K562 (cell line): ENCODE results near the gene CXCL17. TPM values are rescaled to one million over a fixed set of nuclear protein-coding genes. Genes with fewer than 3 reads are reported as not detected.

ENCODE experiments used
- ATAC-seq: fragments of 200-7000 bp; cut with Tn5 transposase; 3 replicates; pipeline ENCODE4 v1.9.1; 2020; ENCODE audit warnings: moderate library complexity
- BruUV-seq: library from RNA; stranded (reverse); fragments of 400-500 nt; replicated peaks from 2 replicates; lab custom pipeline; 2021; lab: Mats Ljungman, UMichigan
- CTCF ChIA-PET: fragments of 300-600 bp; formaldehyde crosslinking; extraction: SDS; loops from one replicate; lab custom pipeline; 2021; ENCODE audit warnings: low intra/inter-chr PET ratio; lab: Yijun Ruan, JAX
- POLR2A ChIA-PET: fragments of 300-600, 350-650 bp; sonication (Branson Sonifier 250); formaldehyde crosslinking; extraction: SDS; loops from one replicate; lab custom pipeline; 2021; ENCODE audit warnings: antibody characterized with exemption, inconsistent platforms; lab: Yijun Ruan, JAX
- DNase-seq, 4 experiments: peaks; one replicate each; pipeline versions ENCODE4 v3.0.0 to v3.0.0-alpha.2; 2011 to 2018; ENCODE audit warnings: low spot score in 3 of 4, mixed read lengths in 3 of 4; ENCODE audit errors: extremely low read depth in 1 of 4
- FAIRE-seq: peaks from 2 replicates; lab custom pipeline; 2011; peaks lifted over from hg19 to GRCh38; lab: Jason Lieb, UNC
- H2AFZ ChIP-seq: 2 replicates; pipeline ENCODE4 v1.6.0; 2011; ENCODE audit warnings: low read depth, low read length, control low read depth, inconsistent platforms
- H3K27ac ChIP-seq: fragments of 200-600 bp; 3 replicates; pipeline ENCODE4 v1.8.0; 2011; ENCODE audit warnings: low read depth, mild to moderate bottlenecking, control low read depth, inconsistent platforms, low read length, moderate library complexity, mixed read lengths; ENCODE audit errors: extremely low read depth
- H3K27me3 ChIP-seq, 2 experiments: fragments of 300-600 bp in 1 of 2; 2 replicates in 1 of 2; 3 replicates in 1 of 2; pipeline versions ENCODE4 v1.6.0 to v1.8.0; 2011; ENCODE audit warnings: inconsistent platforms in 2 of 2, low read length in 2 of 2, mild to moderate bottlenecking in 1 of 2, mixed read lengths in 1 of 2, moderate library complexity in 1 of 2; ENCODE audit not compliant: control insufficient read depth in 2 of 2, insufficient read depth in 2 of 2
- H3K36me3 ChIP-seq: fragments of 300-600 bp; 3 replicates; pipeline ENCODE4 v1.8.0; 2011; ENCODE audit warnings: mild to moderate bottlenecking, low read length, inconsistent platforms; ENCODE audit not compliant: control insufficient read depth, insufficient read depth
- H3K4me1 ChIP-seq, 2 experiments: fragments of 200-600 bp in 1 of 2; replicated peaks in 1 of 2; 2 replicates in 1 of 2; 3 replicates in 1 of 2; pipeline versions ENCODE4 v1.5.1 to v1.8.0; 2011; ENCODE audit warnings: inconsistent platforms in 2 of 2, low read length in 2 of 2, mild to moderate bottlenecking in 1 of 2, mixed read lengths in 1 of 2, moderate library complexity in 1 of 2; ENCODE audit not compliant: control insufficient read depth in 2 of 2, insufficient read depth in 2 of 2
- H3K4me2 ChIP-seq: 2 replicates; pipeline ENCODE4 v1.6.1; 2011; ENCODE audit warnings: low read length, control low read depth, inconsistent platforms, mixed read lengths; ENCODE audit not compliant: insufficient read depth
- H3K4me3 ChIP-seq: fragments of 200-600 bp; sonication (generic), shearing (Covaris generic); 2 replicates; pipeline ENCODE4 v1.5.1; 2016; ENCODE audit warnings: control low read depth, inconsistent platforms
- H3K79me2 ChIP-seq: fragments of 200-600 bp; 3 replicates; pipeline ENCODE4 v1.8.0; 2011; ENCODE audit warnings: low read length, inconsistent platforms; ENCODE audit not compliant: control insufficient read depth, insufficient read depth
- H3K9ac ChIP-seq, 2 experiments: 2 replicates each; pipeline versions ENCODE4 v1.6.0 to v1.6.1; 2011; ENCODE audit warnings: low read depth in 2 of 2, low read length in 2 of 2, control low read depth in 1 of 2, inconsistent platforms in 1 of 2, mild to moderate bottlenecking in 1 of 2, mixed read lengths in 1 of 2; ENCODE audit not compliant: insufficient read depth in 1 of 2
- H3K9me1 ChIP-seq: one replicate; pipeline ENCODE4 v1.6.0; 2011; ENCODE audit warnings: inconsistent platforms, mild to moderate bottlenecking, low read length, moderate library complexity; ENCODE audit not compliant: control insufficient read depth, insufficient read depth
- H3K9me3 ChIP-seq: replicated peaks from 2 replicates; pipeline ENCODE4 v1.5.1; 2011; ENCODE audit warnings: low read depth, low read length, inconsistent platforms; ENCODE audit not compliant: control insufficient read depth, insufficient read depth
- H4K20me1 ChIP-seq: replicated peaks from 2 replicates; pipeline ENCODE4 v1.6.1; 2011; ENCODE audit warnings: low read length, inconsistent platforms, mixed read lengths; ENCODE audit not compliant: control insufficient read depth, insufficient read depth
- ARID3A ChIP-seq: IDR thresholded peaks from 2 replicates; pipeline ENCODE4 v1.6.1; 2012; ENCODE audit warnings: low read depth, low read length, improper control_type of control experiment, borderline replicate concordance
- ILK ChIP-seq: fragments of 450-650 bp; IDR thresholded peaks from 2 replicates; pipeline ENCODE4 v1.6.1; 2016; ENCODE audit warnings: missing genetic modification characterization, low read depth, mild to moderate bottlenecking, missing compliant biosample characterization, moderate library complexity, borderline replicate concordance
- XRCC3 ChIP-seq: fragments of 450-650 bp; IDR thresholded peaks from 2 replicates; pipeline ENCODE4 v1.6.1; 2017; ENCODE audit warnings: mild to moderate bottlenecking, moderate library complexity
- WGBS: fragments of 100-300 bp; shearing (Covaris generic); methylation state at CpG from one replicate; pipeline ENCODE4 v1.1.6; 2016; ENCODE audit warnings: low coverage, mixed read lengths; ENCODE audit not compliant: insufficient coverage; ENCODE audit errors: missing lambda C conversion rate; 5-methylcytosine and 5-hydroxymethylcytosine counted together
- in situ Hi-C: fragments of 300-500 bp; cut with MboI; formaldehyde crosslinking; loops from 4 replicates; pipeline ENCODE4 v1.15.0; 2018; ENCODE audit warnings: inconsistent platforms, mixed read lengths
- intact Hi-C: fragments of 100-400 bp; cut with micrococcal nuclease; formaldehyde crosslinking; loops from 2 replicates; pipeline ENCODE4 v1.14.2; 2022
- polyA plus RNA-seq, 8 experiments: library from polyadenylated mRNA; depleted of rRNA in 4 of 8; stranded (reverse) in 5 of 8; unstranded in 3 of 8; fragments of >200 nt; fragmentation: Nextera tagmentation in 2 of 8; fragmentation: Illumina TruSeq in 1 of 8; extraction: Ambion mirVana in 2 of 8; extraction: Trizol in 1 of 8; gene quantifications; 2 replicates each; pipeline versions ENCODE4 v1.2.1 to v1.2.3, GENCODE V29; 2011 to 2014; ENCODE audit warnings: inconsistent platforms in 1 of 8, missing spikeins in 1 of 8
- total RNA-seq, 7 experiments: library from RNA; depleted of rRNA in 6 of 7; stranded (reverse); fragments of >200 nt in 6 of 7; fragmentation: Illumina TruSeq in 2 of 7; extraction: Trizol in 2 of 7; gene quantifications; 2 replicates each; pipeline versions ENCODE4 v1.2.1 to v1.2.3, GENCODE V29; 2011 to 2021; ENCODE audit warnings: low replicate concordance in 1 of 7
- TF ChIP-seq, protein P1 (sequence below): fragments of 450-650 bp; IDR thresholded peaks from 2 replicates; pipeline ENCODE4 v1.6.1; 2017; ENCODE audit warnings: antibody characterized with exemption, mild to moderate bottlenecking
- TF ChIP-seq, protein P2 (sequence below): fragments of 250-450 bp; sonication (Bioruptor Pico); IDR thresholded peaks from 2 replicates; pipeline ENCODE4 v1.4.0; 2020

CXCL17 gene
- total and polyA plus RNA-seq, 9 of the 15 experiments (the other 6 are each of a cell fraction or from before 2014, with no cell fraction given): 0.10 to 0.15 TPM; not detected in 7

GRCh38 chr19:42426643-42427042, 16.1 kb downstream of the CXCL17 start:
- intact Hi-C loops: no loop called here
- Histone ChIP-seq H3K9me3 (no peaks in the 10 kb centered on the region), H3K79me2 (no peaks in the 10 kb centered on the region), H3K4me2 (no peak overlapping the region), H3K9me1 (no peaks in the 10 kb centered on the region), H3K36me3 (no peaks in the 10 kb centered on the region), H2AFZ (no peak overlapping the region), H3K27me3 (peaks cover 0 to 5% of the 10 kb centered on the region in 2 experiments; a peak in 1 of 5 replicates), H3K4me1 (peaks cover 0 to 25% of the 10 kb centered on the region in 2 experiments; a peak in 2 of 5 replicates), H3K9ac (no peak overlapping the region), H4K20me1 (no peaks in the 10 kb centered on the region), H3K4me3 (no peak overlapping the region), H3K27ac (no peak overlapping the region)
- in situ Hi-C loops: no loop called here
- no peak for DNase-seq
- 34% methylated on average over 3 of the region's 3 CpGs for WGBS
- TF ChIP-seq ILK (tag): no peak
- TF ChIP-seq, protein P1, sequence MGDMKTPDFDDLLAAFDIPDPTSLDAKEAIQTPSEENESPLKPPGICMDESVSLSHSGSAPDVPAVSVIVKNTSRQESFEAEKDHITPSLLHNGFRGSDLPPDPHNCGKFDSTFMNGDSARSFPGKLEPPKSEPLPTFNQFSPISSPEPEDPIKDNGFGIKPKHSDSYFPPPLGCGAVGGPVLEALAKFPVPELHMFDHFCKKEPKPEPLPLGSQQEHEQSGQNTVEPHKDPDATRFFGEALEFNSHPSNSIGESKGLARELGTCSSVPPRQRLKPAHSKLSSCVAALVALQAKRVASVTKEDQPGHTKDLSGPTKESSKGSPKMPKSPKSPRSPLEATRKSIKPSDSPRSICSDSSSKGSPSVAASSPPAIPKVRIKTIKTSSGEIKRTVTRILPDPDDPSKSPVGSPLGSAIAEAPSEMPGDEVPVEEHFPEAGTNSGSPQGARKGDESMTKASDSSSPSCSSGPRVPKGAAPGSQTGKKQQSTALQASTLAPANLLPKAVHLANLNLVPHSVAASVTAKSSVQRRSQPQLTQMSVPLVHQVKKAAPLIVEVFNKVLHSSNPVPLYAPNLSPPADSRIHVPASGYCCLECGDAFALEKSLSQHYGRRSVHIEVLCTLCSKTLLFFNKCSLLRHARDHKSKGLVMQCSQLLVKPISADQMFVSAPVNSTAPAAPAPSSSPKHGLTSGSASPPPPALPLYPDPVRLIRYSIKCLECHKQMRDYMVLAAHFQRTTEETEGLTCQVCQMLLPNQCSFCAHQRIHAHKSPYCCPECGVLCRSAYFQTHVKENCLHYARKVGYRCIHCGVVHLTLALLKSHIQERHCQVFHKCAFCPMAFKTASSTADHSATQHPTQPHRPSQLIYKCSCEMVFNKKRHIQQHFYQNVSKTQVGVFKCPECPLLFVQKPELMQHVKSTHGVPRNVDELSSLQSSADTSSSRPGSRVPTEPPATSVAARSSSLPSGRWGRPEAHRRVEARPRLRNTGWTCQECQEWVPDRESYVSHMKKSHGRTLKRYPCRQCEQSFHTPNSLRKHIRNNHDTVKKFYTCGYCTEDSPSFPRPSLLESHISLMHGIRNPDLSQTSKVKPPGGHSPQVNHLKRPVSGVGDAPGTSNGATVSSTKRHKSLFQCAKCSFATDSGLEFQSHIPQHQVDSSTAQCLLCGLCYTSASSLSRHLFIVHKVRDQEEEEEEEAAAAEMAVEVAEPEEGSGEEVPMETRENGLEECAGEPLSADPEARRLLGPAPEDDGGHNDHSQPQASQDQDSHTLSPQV: no peak
- no peak for TF ChIP-seq ARID3A
- TF ChIP-seq, protein P2, sequence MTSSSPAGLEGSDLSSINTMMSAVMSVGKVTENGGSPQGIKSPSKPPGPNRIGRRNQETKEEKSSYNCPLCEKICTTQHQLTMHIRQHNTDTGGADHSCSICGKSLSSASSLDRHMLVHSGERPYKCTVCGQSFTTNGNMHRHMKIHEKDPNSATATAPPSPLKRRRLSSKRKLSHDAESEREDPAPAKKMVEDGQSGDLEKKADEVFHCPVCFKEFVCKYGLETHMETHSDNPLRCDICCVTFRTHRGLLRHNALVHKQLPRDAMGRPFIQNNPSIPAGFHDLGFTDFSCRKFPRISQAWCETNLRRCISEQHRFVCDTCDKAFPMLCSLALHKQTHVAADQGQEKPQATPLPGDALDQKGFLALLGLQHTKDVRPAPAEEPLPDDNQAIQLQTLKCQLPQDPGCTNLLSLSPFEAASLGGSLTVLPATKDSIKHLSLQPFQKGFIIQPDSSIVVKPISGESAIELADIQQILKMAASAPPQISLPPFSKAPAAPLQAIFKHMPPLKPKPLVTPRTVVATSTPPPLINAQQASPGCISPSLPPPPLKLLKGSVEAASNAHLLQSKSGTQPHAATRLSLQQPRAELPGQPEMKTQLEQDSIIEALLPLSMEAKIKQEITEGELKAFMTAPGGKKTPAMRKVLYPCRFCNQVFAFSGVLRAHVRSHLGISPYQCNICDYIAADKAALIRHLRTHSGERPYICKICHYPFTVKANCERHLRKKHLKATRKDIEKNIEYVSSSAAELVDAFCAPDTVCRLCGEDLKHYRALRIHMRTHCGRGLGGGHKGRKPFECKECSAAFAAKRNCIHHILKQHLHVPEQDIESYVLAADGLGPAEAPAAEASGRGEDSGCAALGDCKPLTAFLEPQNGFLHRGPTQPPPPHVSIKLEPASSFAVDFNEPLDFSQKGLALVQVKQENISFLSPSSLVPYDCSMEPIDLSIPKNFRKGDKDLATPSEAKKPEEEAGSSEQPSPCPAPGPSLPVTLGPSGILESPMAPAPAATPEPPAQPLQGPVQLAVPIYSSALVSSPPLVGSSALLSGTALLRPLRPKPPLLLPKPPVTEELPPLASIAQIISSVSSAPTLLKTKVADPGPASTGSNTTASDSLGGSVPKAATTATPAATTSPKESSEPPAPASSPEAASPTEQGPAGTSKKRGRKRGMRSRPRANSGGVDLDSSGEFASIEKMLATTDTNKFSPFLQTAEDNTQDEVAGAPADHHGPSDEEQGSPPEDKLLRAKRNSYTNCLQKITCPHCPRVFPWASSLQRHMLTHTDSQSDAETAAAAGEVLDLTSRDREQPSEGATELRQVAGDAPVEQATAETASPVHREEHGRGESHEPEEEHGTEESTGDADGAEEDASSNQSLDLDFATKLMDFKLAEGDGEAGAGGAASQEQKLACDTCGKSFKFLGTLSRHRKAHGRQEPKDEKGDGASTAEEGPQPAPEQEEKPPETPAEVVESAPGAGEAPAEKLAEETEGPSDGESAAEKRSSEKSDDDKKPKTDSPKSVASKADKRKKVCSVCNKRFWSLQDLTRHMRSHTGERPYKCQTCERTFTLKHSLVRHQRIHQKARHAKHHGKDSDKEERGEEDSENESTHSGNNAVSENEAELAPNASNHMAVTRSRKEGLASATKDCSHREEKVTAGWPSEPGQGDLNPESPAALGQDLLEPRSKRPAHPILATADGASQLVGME: no peak
- TF ChIP-seq XRCC3: no peak
- CTCF ChIA-PET: no interaction called here
- POLR2A ChIA-PET: interaction anchor here (0.6 kb wide), 1 partner anchor 285 kb away, joined by 3 read pairs; no protein-coding TSS in a partner anchor
- BruUV-seq: no TSS peak
- ATAC-seq: no peak
- FAIRE-seq: no peak
